ENCODE data around the gene SAC3D1. TPM values are rescaled to one million over a fixed set of nuclear protein-coding genes. Genes with fewer than 3 reads are reported as not detected.

Gene SAC3D1
- total RNA-seq, 1 donor from 2014 or later: 17.0 TPM

DNA sequence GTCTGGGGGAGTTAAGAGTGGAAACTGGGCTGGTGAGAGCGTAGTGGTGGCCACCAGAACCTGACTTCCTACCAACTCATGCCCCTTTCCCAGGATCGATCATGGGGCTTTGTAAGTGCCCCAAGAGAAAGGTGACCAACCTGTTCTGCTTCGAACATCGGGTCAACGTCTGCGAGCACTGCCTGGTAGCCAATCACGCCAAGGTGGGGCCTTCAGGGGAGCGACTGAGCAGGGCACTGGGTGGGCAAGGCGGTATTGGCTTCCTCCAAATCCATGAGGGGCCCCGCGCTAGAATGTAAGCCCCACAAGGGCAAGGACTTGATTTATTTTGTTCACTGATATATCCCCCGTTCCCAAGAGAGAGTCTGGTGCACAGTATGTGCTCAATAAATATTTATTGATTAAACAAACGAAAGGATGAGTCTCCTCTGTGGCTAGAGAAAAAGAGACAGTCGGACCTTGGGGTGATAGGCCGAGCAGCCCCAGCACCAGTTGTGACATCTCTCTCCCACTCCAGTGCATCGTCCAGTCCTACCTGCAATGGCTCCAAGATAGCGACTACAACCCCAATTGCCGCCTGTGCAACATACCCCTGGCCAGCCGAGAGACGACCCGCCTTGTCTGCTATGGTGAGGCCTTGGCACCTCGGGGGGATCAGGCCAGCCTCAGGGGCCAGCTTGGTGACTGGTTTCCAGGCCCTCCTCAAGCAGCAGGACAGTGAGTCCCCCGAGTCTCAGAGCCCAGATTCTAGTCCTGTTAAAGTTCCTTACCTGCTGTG lies 43.8 kb downstream of the SAC3D1 start:
- intact Hi-C loops (cut with micrococcal nuclease): loop anchor here (1.0 kb wide), 13 partner anchors 12 to 531 kb away; partner anchors contain the start of genes ATG2A, FAU, MRPL49 and PCNX3

- intact Hi-C loops (cut with micrococcal nuclease): no loop called here
These were observed 44.4 kb downstream of the SAC3D1 start for GRCh38 chr11:65085446-65085845.

GRCh38 chr11:65086809-65087208 lies 45.8 kb downstream of the SAC3D1 start:
- intact Hi-C loops (cut with micrococcal nuclease): no loop called here

DNA sequence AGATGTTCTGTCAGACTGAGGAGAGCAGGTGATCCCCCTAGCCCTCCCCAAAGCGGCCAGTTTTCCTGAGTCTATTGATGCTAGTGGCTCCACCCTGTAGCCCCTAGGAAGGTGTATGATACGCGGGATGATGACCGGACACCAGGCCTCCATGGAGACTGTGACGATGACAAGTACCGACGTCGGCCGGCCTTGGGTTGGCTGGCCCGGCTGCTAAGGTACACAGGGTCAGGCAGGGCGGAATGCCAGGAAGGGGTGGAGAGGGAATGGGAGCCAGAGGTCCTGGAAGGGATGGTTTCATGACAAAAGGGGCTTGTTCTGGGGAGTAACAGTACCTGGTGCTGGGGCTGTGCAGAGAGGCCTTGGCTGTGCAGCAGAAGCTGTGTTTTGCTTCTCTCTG lies 46.2 kb downstream of the SAC3D1 start:
- intact Hi-C loops (cut with micrococcal nuclease): no loop called here

GRCh38 chr11:65087827-65088226 lies 46.8 kb downstream of the SAC3D1 start:
- intact Hi-C loops (cut with micrococcal nuclease): no loop called here

DNA sequence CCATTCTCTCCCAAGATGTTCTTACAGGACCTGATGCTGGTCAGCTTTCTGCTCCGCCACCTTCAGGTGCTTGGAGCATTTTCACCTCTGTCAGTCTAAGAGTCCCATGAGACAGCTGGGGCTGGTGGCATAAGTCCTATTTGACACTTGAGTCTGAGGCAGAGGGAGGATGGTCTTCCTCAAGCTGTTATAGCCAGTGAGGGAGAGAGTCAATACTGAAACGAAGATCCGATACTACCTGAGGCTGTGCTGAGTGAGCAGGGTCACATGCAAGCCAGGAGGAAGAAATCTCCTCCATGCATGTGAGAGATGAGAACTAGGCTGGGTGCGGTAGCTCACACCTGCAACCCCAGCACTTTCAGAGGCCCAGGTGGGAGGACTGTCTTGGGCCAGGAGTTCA lies 48.6 kb downstream of the SAC3D1 start:
- intact Hi-C loops (cut with micrococcal nuclease): no loop called here

DNA sequence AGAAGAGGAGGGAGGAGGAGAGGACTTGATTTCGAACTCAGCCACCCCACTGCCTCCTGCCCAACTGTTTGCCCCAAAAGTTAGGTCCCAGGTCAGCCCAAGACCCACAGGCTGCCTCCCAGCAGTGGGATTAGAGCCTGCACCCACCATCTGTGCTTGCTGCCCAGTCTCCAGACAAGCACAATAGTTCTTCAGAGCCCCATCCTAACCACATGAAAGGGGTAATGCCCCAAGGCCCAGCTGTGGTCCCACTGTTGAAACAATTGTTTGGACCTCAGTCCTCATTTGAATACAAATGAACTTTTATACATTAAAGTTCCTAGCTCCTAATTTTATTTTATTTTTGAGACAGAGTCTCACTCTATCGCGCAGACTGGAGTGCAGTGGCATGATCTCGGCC lies 49.6 kb downstream of the SAC3D1 start:
- intact Hi-C loops (cut with micrococcal nuclease): no loop called here

Other genes with a start within 250 kb of the SAC3D1 start
- gene MAP4K2, start 238.0 kb upstream of the SAC3D1 start, total RNA-seq: 79.2 and 80.7 TPM in 2 replicates
- gene MEN1, start 230.7 kb upstream of the SAC3D1 start, total RNA-seq: 28.7 TPM in 2 replicates
- gene CDC42BPG, start 196.6 kb upstream of the SAC3D1 start, total RNA-seq: 0.42 and 1.0 TPM in 2 replicates
- 133 and 145 TPM in 2 replicates for gene EHD1, start 162.6 kb upstream of the SAC3D1 start, total RNA-seq
- 30.3 and 31.3 TPM in 2 replicates for gene ATG2A, start 124.0 kb upstream of the SAC3D1 start, total RNA-seq
- 17.0 and 18.6 TPM in 2 replicates for gene PPP2R5B, start 116.5 kb upstream of the SAC3D1 start, total RNA-seq
- not detected in 2 replicates for gene GPHA2, start 105.3 kb upstream of the SAC3D1 start, total RNA-seq
- not detected in 2 replicates for gene MAJIN, start 69.1 kb upstream of the SAC3D1 start, total RNA-seq
- 0.10 TPM in 1 of 2 replicates, not detected in the other for gene BATF2, start 44.2 kb upstream of the SAC3D1 start, total RNA-seq
- 55.8 and 57.9 TPM in 2 replicates for gene ARL2, start 27.1 kb upstream of the SAC3D1 start, total RNA-seq
- gene SNX15, start 13.8 kb upstream of the SAC3D1 start, total RNA-seq: 29.9 and 35.8 TPM in 2 replicates
- gene NAALADL1, start 17.3 kb downstream of the SAC3D1 start, total RNA-seq: 14.1 and 14.4 TPM in 2 replicates
- 70.7 and 72.1 TPM in 2 replicates for gene CDCA5, start 42.8 kb downstream of the SAC3D1 start, total RNA-seq
- gene ZFPL1, start 43.0 kb downstream of the SAC3D1 start, total RNA-seq: 31.2 and 33.9 TPM in 2 replicates
- 145 and 152 TPM in 2 replicates for gene VPS51, start 55.0 kb downstream of the SAC3D1 start, total RNA-seq
- 19.7 and 25.4 TPM in 2 replicates for gene TM7SF2, start 70.7 kb downstream of the SAC3D1 start, total RNA-seq
- 11.5 and 11.9 TPM in 2 replicates for gene ZNHIT2, start 76.5 kb downstream of the SAC3D1 start, total RNA-seq
- 978 and 991 TPM in 2 replicates for gene FAU, start 80.9 kb downstream of the SAC3D1 start, total RNA-seq
- gene MRPL49, start 81.1 kb downstream of the SAC3D1 start, total RNA-seq: 50.1 and 57.6 TPM in 2 replicates
- 53.2 and 67.2 TPM in 2 replicates for gene SYVN1, start 93.3 kb downstream of the SAC3D1 start, total RNA-seq
- gene SPDYC, start 129.0 kb downstream of the SAC3D1 start, total RNA-seq: not detected in 2 replicates
- 191 TPM in 2 replicates for gene CAPN1, start 140.7 kb downstream of the SAC3D1 start, total RNA-seq
- 51.9 and 53.2 TPM in 2 replicates for gene POLA2, start 220.8 kb downstream of the SAC3D1 start, total RNA-seq

Measured in T-helper 1 cell treated with Interleukin-12 subunit alpha and Interleukin-12 subunit beta and Interleukin-4 antibody, amounts not matched to agents 30 ng/mL and 1 ng/mL, for 36 hours (primary cell).